ENCODE measurements around the gene PTPRH. TPM values are rescaled to one million over a fixed set of nuclear protein-coding genes. Genes with fewer than 3 reads are reported as not detected.
A peak's percentile ranks its signal among the peaks of the same experiment; 100 is the strongest.

Gene PTPRH
- total RNA-seq, 4 donors from 2014 or later, result 31.2 to 176 (median 102) TPM

DNA sequence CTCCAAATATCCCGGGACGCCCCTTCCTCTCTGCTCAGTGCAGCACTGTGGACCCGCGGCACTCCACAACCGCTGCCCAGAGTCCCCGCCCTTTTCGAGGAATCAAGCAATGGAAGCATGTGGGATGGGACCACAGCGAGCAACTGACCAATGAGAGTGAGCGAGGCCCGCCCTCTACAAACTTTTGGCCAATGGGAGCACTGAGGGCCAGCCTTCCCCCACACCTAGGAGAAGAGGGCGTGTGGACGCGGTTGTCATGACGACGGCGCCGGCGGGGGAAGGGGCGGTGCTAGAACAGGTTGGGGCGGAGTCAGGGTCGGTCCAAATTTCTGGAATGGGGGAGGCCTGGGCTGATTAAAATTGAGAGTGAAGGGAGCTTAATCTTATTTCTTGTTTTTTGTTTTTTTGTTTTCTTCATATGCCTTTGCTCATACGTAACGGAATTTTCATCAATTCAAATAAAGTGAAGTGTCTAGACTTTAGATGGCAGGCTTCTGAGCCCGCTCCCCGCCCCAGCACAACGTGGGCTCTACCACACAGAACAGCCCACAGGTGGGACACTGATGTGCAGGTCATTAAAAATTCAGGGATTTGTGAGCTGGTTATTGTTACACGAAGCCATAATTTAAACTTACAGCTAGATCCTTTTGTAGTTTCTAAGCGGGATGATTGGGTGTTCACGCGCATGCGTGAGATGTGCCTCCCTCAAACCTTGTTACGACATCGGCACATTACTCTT, 42.6 kb downstream of the PTPRH start, which contains the start of gene DNAAF3:
TSS of gene DNAAF3 (minus strand) at position 84 of the 739 bp plus-strand sequence. CDS start 200 bp downstream, outside the sequence.
- H3K4me3 ChIP-seq, result peak within 1 kb of the TSS; percentile 14 to 50 (median 28)
- no peaks in the 10 kb centered on the region for H3K9me3 ChIP-seq
- H3K27me3 ChIP-seq, result peaks cover 85% of the 10 kb centered on the region
- WGBS, 2 donors (ENCODE audit: low coverage in 1 of 2), result 2 to 3% methylated on average over 9 to 33 of the region's 33 CpGs
- in situ Hi-C loops (cut with MboI; ENCODE audit: low pct_ligation_motif_present in 1 of 4, low pct_unique_long_range_greater_than_20kb in 1 of 4, low sequenced_read_pairs in 3 of 4) (no loop called here), intact Hi-C loops (cut with DNase I; ENCODE audit: low total_unique reads) (no loop called here)
- no peaks in the 10 kb centered on the region for H3K36me3 ChIP-seq
- peak; percentile 93 for DNase-seq
- H3K27ac ChIP-seq, result peak within 1 kb of the TSS in 2 of 4 donors; percentile 8 to 10
- peaks cover 0 to 11% (median 3%) of the 10 kb centered on the region in 4 donors for H3K4me1 ChIP-seq
- TF ChIP-seq EP300 (IDR thresholded peaks at IDR 0.05; ENCODE audit: low read depth) (no peak), POLR2AphosphoS5 (IDR thresholded peaks at IDR 0.05) (no peak), POLR2A (IDR thresholded peaks at IDR 0.05) (no peak)
- TF ChIP-seq, protein P1, sequence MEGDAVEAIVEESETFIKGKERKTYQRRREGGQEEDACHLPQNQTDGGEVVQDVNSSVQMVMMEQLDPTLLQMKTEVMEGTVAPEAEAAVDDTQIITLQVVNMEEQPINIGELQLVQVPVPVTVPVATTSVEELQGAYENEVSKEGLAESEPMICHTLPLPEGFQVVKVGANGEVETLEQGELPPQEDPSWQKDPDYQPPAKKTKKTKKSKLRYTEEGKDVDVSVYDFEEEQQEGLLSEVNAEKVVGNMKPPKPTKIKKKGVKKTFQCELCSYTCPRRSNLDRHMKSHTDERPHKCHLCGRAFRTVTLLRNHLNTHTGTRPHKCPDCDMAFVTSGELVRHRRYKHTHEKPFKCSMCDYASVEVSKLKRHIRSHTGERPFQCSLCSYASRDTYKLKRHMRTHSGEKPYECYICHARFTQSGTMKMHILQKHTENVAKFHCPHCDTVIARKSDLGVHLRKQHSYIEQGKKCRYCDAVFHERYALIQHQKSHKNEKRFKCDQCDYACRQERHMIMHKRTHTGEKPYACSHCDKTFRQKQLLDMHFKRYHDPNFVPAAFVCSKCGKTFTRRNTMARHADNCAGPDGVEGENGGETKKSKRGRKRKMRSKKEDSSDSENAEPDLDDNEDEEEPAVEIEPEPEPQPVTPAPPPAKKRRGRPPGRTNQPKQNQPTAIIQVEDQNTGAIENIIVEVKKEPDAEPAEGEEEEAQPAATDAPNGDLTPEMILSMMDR (IDR thresholded peaks at IDR 0.05), result peak in 1 of 5 experiments; percentile 31

DNA sequence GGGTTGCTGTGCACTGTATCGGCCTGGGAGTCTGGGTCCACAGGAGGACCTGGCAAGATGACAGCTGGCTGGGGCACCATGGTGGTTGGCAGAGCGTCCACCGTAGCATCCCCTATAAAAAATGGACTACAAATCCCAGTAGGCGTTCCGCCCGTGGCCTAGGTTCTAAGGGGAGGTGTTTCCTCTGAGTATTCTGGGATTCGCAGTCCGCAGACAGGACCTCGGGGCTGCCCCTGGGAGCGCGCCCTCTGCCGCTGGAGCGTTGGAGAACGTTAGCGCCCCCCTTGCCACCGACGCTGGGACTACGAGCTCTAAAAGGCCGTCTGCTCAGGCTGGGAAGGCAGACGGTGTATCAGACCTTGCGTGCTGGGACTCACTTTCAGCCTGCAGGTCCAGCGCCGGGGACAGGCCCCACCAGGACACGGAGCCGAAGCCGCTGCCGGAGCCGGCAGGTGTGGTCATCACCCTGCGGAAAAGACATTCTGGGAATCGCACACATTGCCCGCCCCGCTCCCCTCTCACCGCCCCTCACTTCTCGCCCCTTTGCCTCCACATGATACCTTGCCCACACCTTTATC, 43.3 kb downstream of the PTPRH start:
- TF ChIP-seq POLR2AphosphoS5 (IDR thresholded peaks at IDR 0.05) (no peak), POLR2A (IDR thresholded peaks at IDR 0.05) (no peak), EP300 (IDR thresholded peaks at IDR 0.05; ENCODE audit: low read depth) (no peak)
- TF ChIP-seq, protein P1 (IDR thresholded peaks at IDR 0.05), result peak in 3 of 5 experiments; percentile 25 to 44 (median 32)
- in situ Hi-C loops (cut with MboI; ENCODE audit: low pct_ligation_motif_present in 1 of 4, low pct_unique_long_range_greater_than_20kb in 1 of 4, low sequenced_read_pairs in 3 of 4) (no loop called here), intact Hi-C loops (cut with DNase I; ENCODE audit: low total_unique reads) (no loop called here)
- peaks cover 85% of the 10 kb centered on the region for H3K27me3 ChIP-seq
- no peaks in the 10 kb centered on the region for H3K9me3 ChIP-seq
- WGBS, 2 donors (ENCODE audit: low coverage in 1 of 2), result 4% methylated on average over 30 of the region's 34 CpGs; no CpG with 5 or more reads in 1 of the 2 donors
- DNase-seq, result peak; percentile 68
- peaks cover 0 to 11% (median 3%) of the 10 kb centered on the region in 4 donors for H3K4me1 ChIP-seq
- no peaks in the 10 kb centered on the region for H3K36me3 ChIP-seq
- H3K27ac ChIP-seq, result peak overlapping the region in 2 of 4 donors; percentile 8 to 10
- H3K4me3 ChIP-seq, result peak overlapping the region; percentile 14 to 50 (median 28)

DNA sequence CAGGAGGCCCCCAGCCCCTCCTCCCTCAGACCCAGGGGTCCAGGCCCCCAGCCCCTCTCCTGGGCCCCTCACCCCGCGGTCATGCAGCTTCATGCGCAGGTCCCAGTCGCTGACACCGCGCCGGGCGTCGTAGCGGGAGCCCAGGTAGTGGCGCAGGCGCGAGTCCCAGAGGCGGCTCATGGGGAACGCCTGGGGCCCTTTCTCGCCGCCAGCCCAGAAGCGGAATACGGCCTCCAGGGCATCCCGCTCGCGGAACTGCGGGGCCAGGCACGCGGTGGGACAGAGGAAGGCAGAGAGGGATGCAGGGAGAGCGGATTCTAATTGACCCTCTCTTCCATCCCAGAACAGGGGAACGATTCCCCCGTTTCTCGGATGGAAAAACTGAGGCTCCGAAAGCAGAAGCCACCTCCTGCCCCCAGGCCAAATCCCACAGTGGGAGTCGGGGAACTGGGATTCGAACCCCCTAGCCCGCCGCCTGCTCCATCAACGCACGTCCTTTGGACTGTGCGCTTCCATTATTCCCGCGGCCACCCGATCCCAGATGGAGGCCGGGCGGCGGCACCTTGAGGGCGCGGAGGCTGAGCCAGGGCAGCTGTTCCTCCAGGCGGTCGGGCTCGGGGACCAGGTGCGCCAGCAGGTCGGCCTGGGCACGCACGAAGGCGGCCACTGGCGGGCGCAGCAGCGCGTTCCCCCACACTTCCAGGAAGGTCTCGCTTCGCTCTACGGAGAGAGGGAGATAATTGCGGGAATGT, 47.6 kb downstream of the PTPRH start:
- intact Hi-C loops (cut with DNase I; ENCODE audit: low total_unique reads), result no loop called here
- H3K36me3 ChIP-seq, result no peaks in the 10 kb centered on the region
- WGBS, 2 donors (ENCODE audit: low coverage in 1 of 2), result 42% methylated on average over 59 of the region's 61 CpGs; no CpG with 5 or more reads in 1 of the 2 donors
- H3K27ac ChIP-seq, result no peak overlapping the region
- H3K9me3 ChIP-seq, result no peaks in the 10 kb centered on the region
- H3K4me3 ChIP-seq, result no peak overlapping the region
- peaks cover 86% of the 10 kb centered on the region for H3K27me3 ChIP-seq
- H3K4me1 ChIP-seq, result peaks cover 0 to 8% (median 3%) of the 10 kb centered on the region in 4 donors
- no peak for DNase-seq
- in situ Hi-C loops (cut with MboI; ENCODE audit: low pct_ligation_motif_present in 1 of 4, low pct_unique_long_range_greater_than_20kb in 1 of 4, low sequenced_read_pairs in 3 of 4), result no loop called here
- no peak for TF ChIP-seq POLR2A (IDR thresholded peaks at IDR 0.05)
- TF ChIP-seq, protein P1 (IDR thresholded peaks at IDR 0.05), result no peak
- TF ChIP-seq EP300 (IDR thresholded peaks at IDR 0.05; ENCODE audit: low read depth), result no peak
- TF ChIP-seq POLR2AphosphoS5 (IDR thresholded peaks at IDR 0.05), result no peak

DNA sequence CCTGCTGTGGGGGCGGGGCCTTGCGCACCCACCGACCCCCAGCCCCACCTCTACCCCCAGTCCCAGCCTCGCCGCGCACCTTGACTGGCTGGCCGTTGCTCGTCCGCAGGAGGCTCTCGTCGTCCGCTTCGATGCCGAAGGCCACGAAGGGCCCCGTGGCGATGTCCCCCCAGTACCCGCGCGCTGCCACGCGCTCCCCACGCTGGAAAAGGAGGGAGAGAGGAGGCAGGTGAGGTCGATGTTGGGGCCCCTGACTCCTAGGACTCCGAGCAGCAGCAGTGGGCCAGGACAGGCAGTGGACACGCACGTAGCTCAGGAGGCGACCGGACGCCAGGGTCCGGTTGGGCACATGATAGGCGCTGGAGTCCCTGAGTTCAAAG, 48.3 kb downstream of the PTPRH start:
- in situ Hi-C loops (cut with MboI; ENCODE audit: low pct_ligation_motif_present in 1 of 4, low pct_unique_long_range_greater_than_20kb in 1 of 4, low sequenced_read_pairs in 3 of 4), result no loop called here
- Histone ChIP-seq H3K4me3 (no peak overlapping the region), H3K9me3 (no peaks in the 10 kb centered on the region), H3K27me3 (peaks cover 90% of the 10 kb centered on the region), H3K4me1 (peaks cover 0 to 15% (median 4%) of the 10 kb centered on the region in 4 donors), H3K36me3 (no peaks in the 10 kb centered on the region), H3K27ac (no peak overlapping the region)
- 53% methylated on average over 22 of the region's 32 CpGs; no CpG with 5 or more reads in 1 of the 2 donors for WGBS, 2 donors (ENCODE audit: low coverage in 1 of 2)
- intact Hi-C loops (cut with DNase I; ENCODE audit: low total_unique reads), result no loop called here
- TF ChIP-seq EP300 (IDR thresholded peaks at IDR 0.05; ENCODE audit: low read depth), result no peak
- no peak for TF ChIP-seq POLR2AphosphoS5 (IDR thresholded peaks at IDR 0.05)
- TF ChIP-seq, protein P1 (IDR thresholded peaks at IDR 0.05), result no peak
- TF ChIP-seq POLR2A (IDR thresholded peaks at IDR 0.05), result no peak
- DNase-seq, result no peak

All from transverse colon (tissue), 4 donors.